OCI-M1 (cell line): ENCODE results near the gene TBX18.

Experiments used
- DNase-seq: peaks from one replicate; lab custom pipeline; 2025; lab: John Stamatoyannopoulos, UW

The TBX18 gene

GRCh38 chr6:84748376-84748775 lies 16.0 kb downstream of the TBX18 start:
- no peak for DNase-seq

GRCh38 chr6:84743616-84744015 lies 20.8 kb downstream of the TBX18 start:
- DNase-seq: no peak

- no peak for DNase-seq
These were observed 24.0 kb downstream of the TBX18 start for GRCh38 chr6:84740385-84740784.

- no peak for DNase-seq
These were observed 24.6 kb downstream of the TBX18 start for GRCh38 chr6:84739866-84740208.

GRCh38 chr6:84738996-84739865 lies 25.2 kb downstream of the TBX18 start:
- no peak for DNase-seq

GRCh38 chr6:84733889-84734288 lies 30.5 kb downstream of the TBX18 start:
- DNase-seq: no peak

GRCh38 chr6:84731901-84732300 lies 32.5 kb downstream of the TBX18 start:
- DNase-seq: no peak

- DNase-seq: no peak
These were observed 33.0 kb downstream of the TBX18 start for GRCh38 chr6:84731401-84731800.

GRCh38 chr6:84728602-84729001 lies 35.8 kb downstream of the TBX18 start:
- DNase-seq: peak; percentile 61

- DNase-seq: no peak
These were observed 45.2 kb downstream of the TBX18 start for GRCh38 chr6:84719152-84719551.

GRCh38 chr6:84718038-84718955 lies 46.1 kb downstream of the TBX18 start:
- DNase-seq: peak; percentile 55

- DNase-seq: no peak
These were observed 55.3 kb downstream of the TBX18 start for GRCh38 chr6:84709121-84709520.

GRCh38 chr6:84707171-84707570 lies 57.2 kb downstream of the TBX18 start:
- no peak for DNase-seq

GRCh38 chr6:84696166-84696565 lies 68.2 kb downstream of the TBX18 start:
- DNase-seq: no peak

GRCh38 chr6:84691978-84692623 lies 72.3 kb downstream of the TBX18 start:
- DNase-seq: no peak

- no peak for DNase-seq
These were observed 76.1 kb downstream of the TBX18 start for GRCh38 chr6:84688141-84688873.

GRCh38 chr6:84687431-84687830 lies 77.0 kb downstream of the TBX18 start:
- no peak for DNase-seq

- peak; percentile 74 for DNase-seq
These were observed 78.3 kb downstream of the TBX18 start for GRCh38 chr6:84685983-84686584.

- no peak for DNase-seq
These were observed 82.6 kb downstream of the TBX18 start for GRCh38 chr6:84681693-84682326.

GRCh38 chr6:84675651-84676050 lies 88.7 kb downstream of the TBX18 start:
- DNase-seq: no peak

- DNase-seq: no peak
These were observed 90.0 kb downstream of the TBX18 start for GRCh38 chr6:84674395-84674794.
